GM12891 (cell line): ENCODE data around the gene CYB5R3.

Experiments
- POLR2A ChIP-seq: IDR thresholded peaks from 2 replicates; pipeline ENCODE4 v1.6.1; 2011; ENCODE audit warnings: low read depth, low read length, control low read depth
- POLR2AphosphoS5 ChIP-seq: IDR thresholded peaks from 2 replicates; pipeline ENCODE4 v1.6.1; 2011; ENCODE audit warnings: low read depth, low read length, control low read depth
- TAF1 ChIP-seq: IDR thresholded peaks from 2 replicates; pipeline ENCODE4 v1.6.1; 2011; ENCODE audit warnings: low read depth, low read length, control low read depth

- no peak; the same call in 1 of the 2 replicates for TF ChIP-seq POLR2AphosphoS5
- no peak for TF ChIP-seq TAF1
- no peak for TF ChIP-seq POLR2A
Observed at GRCh38 chr22:42608136-42608822, 40.9 kb downstream of the CYB5R3 start.
